NB4 (cell line): ENCODE results near the gene PBX1.

Source experiments
- CTCF ChIP-seq: IDR thresholded peaks from one replicate; pipeline ENCODE4 v1.5.1; 2012; ENCODE audit warnings: low read depth, low read length
- MYC ChIP-seq: IDR thresholded peaks from 2 replicates; pipeline ENCODE4 v1.6.1; 2011; ENCODE audit warnings: low read depth, low read length

- TF ChIP-seq CTCF, result no peak
- TF ChIP-seq MYC, result no peak
Measured at GRCh38 chr1:164742745-164743144, 183.8 kb downstream of the PBX1 start.
